Activated effector memory CD4-positive, alpha-beta T cell treated with Interleukin-2 at 50 U/mL for 16 hours (primary cell): ENCODE results near the gene SMAGP.
"Not testable (repeated sequence)": the region's sequence is repeated elsewhere in the genome, so short reads cannot be mapped to it uniquely, and the experiment has no call there.

ENCODE experiments used
- DNase-seq: peaks from one replicate; pipeline ENCODE4 v3.0.0-alpha.2; 2020

Gene SMAGP

GRCh38 chr12:51263341-51263740, 6.9 kb downstream of the SMAGP start:
- DNase-seq, result no peak

GRCh38 chr12:51262758-51263177, 7.4 kb downstream of the SMAGP start:
- DNase-seq, result no peak

- not testable (repeated sequence) for DNase-seq
These were observed 10.6 kb downstream of the SMAGP start for GRCh38 chr12:51259600-51259999.

GRCh38 chr12:51254536-51254935, 15.7 kb downstream of the SMAGP start:
- DNase-seq, result no peak

- DNase-seq, result no peak
These were observed 16.9 kb downstream of the SMAGP start for GRCh38 chr12:51253276-51253675.

GRCh38 chr12:51247523-51248206, 22.6 kb downstream of the SMAGP start:
- no peak for DNase-seq

GRCh38 chr12:51246254-51246853, 23.9 kb downstream of the SMAGP start:
- no peak for DNase-seq

GRCh38 chr12:51245476-51246253, 24.6 kb downstream of the SMAGP start:
- DNase-seq, result no peak

GRCh38 chr12:51244269-51244668, 25.9 kb downstream of the SMAGP start:
- DNase-seq, result no peak

- no peak for DNase-seq
These were observed 27.3 kb downstream of the SMAGP start for GRCh38 chr12:51242876-51243275.

- no peak for DNase-seq
These were observed 28.1 kb downstream of the SMAGP start for GRCh38 chr12:51242120-51242519.

- no peak for DNase-seq
These were observed 29.2 kb downstream of the SMAGP start for GRCh38 chr12:51240971-51241370.

- peak; percentile 93 for DNase-seq
These were observed 31.5 kb downstream of the SMAGP start, which contains the start of gene DAZAP2 for GRCh38 chr12:51238510-51239334. Gene DAZAP2, plus strand, starts transcription at chr12:51238826. Its CDS starts 82 bp downstream, at chr12:51238908.

GRCh38 chr12:51238037-51238509, 32.1 kb downstream of the SMAGP start:
- DNase-seq, result no peak

- no peak for DNase-seq
These were observed 35.7 kb downstream of the SMAGP start for GRCh38 chr12:51234530-51234929.

- no peak for DNase-seq
These were observed 37.6 kb downstream of the SMAGP start for GRCh38 chr12:51232642-51233041.

GRCh38 chr12:51229116-51229809, 41.0 kb downstream of the SMAGP start:
- DNase-seq, result no peak

GRCh38 chr12:51227962-51228361, 42.3 kb downstream of the SMAGP start:
- no peak for DNase-seq

GRCh38 chr12:51227112-51227511, 43.1 kb downstream of the SMAGP start:
- DNase-seq, result not testable (repeated sequence)

- no peak for DNase-seq
These were observed 44.4 kb downstream of the SMAGP start for GRCh38 chr12:51225771-51226170.

GRCh38 chr12:51225234-51225633, 45.0 kb downstream of the SMAGP start:
- no peak for DNase-seq

- DNase-seq, result no peak
These were observed 45.6 kb downstream of the SMAGP start for GRCh38 chr12:51224625-51225024.
